Upper lobe of left lung (tissue), 6 donors: Measurements from ENCODE around the gene RGS5. TPM values are rescaled to one million over a fixed set of nuclear protein-coding genes. Genes with fewer than 3 reads are reported as not detected.

ENCODE experiments used
- ATAC-seq, 2 donors: fragments of 200-7000 bp; cut with Tn5 transposase; one replicate each; pipeline ENCODE4 v1.9.1; 2022; ENCODE audit warnings: mild to moderate bottlenecking in 2 of 2, moderate library complexity in 2 of 2; ENCODE audit not compliant: low FRiP score in 2 of 2
- DNase-seq, 2 donors: peaks; one replicate each; pipeline ENCODE4 v3.0.0-alpha.2; 2019 to 2020
- H3K27ac ChIP-seq, 4 donors: fragments of 200-600 bp; sonication (generic); one replicate each; pipeline ENCODE4 v1.5.1; 2016 to 2019
- H3K27me3 ChIP-seq, 4 donors: fragments of 200-600 bp; sonication (generic); one replicate each; pipeline ENCODE4 v1.5.1; 2017 to 2019
- H3K36me3 ChIP-seq, 4 donors: fragments of 200-600 bp; sonication (generic); one replicate each; pipeline ENCODE4 v1.5.1; 2016 to 2019
- H3K4me1 ChIP-seq, 4 donors: fragments of 200-600 bp; sonication (generic); one replicate each; pipeline ENCODE4 v1.5.1; 2018 to 2019
- H3K4me3 ChIP-seq, 4 donors: fragments of 200-600 bp; sonication (generic); one replicate each; pipeline ENCODE4 v1.5.1; 2017 to 2019; ENCODE audit warnings: mild to moderate bottlenecking in 2 of 4, moderate library complexity in 1 of 4
- H3K9me3 ChIP-seq, 4 donors: fragments of 200-600 bp; sonication (generic); one replicate each; pipeline ENCODE4 v1.5.1; 2018 to 2019
- CTCF ChIP-seq, 6 experiments: fragments of 450-650 bp in 4 of 6; fragments of 200-600 bp in 2 of 6; sonication (generic) in 2 of 6; IDR thresholded peaks; one replicate each; pipeline ENCODE4 v1.5.1; 2016 to 2019; ENCODE audit warnings: antibody characterized with exemption in 6 of 6
- EP300 ChIP-seq, 4 donors: sonication (generic); formaldehyde crosslinking; IDR thresholded peaks; one replicate each; pipeline ENCODE4 v1.5.1; 2017; ENCODE audit warnings: antibody characterized with exemption in 4 of 4, control low read depth in 2 of 4
- POLR2A ChIP-seq, 4 donors: fragments of 450-650 bp; IDR thresholded peaks; one replicate each; pipeline ENCODE4 v1.5.1; 2016 to 2017; ENCODE audit warnings: antibody characterized with exemption in 4 of 4, mild to moderate bottlenecking in 2 of 4
- POLR2AphosphoS5 ChIP-seq, 2 donors: sonication (generic); formaldehyde crosslinking; IDR thresholded peaks; one replicate each; pipeline ENCODE4 v1.5.1; 2017; ENCODE audit warnings: antibody characterized with exemption in 2 of 2
- WGBS, 2 donors: methylation state at CpG; one replicate each; pipeline ENCODE4 v1.1.5; 2017 to 2018; 5-methylcytosine and 5-hydroxymethylcytosine counted together
- total RNA-seq, 6 donors: library from RNA; depleted of rRNA in 4 of 6; stranded (reverse); fragments of >200 nt in 4 of 6; gene quantifications; one replicate each; pipeline versions ENCODE4 v1.1.0 to v1.2.1, GENCODE V29; 2016 to 2021
- donor health status: DM: no; HTN: no; CAD: no; lungs with moderate emphysema.
- donor health status: DM: no; HTN: yes; CAD: no; lungs with severe emphysema.

The RGS5 gene
- total RNA-seq, 6 donors from 2014 or later: 30.6 to 65.6 (median 53.5) TPM

DNA sequence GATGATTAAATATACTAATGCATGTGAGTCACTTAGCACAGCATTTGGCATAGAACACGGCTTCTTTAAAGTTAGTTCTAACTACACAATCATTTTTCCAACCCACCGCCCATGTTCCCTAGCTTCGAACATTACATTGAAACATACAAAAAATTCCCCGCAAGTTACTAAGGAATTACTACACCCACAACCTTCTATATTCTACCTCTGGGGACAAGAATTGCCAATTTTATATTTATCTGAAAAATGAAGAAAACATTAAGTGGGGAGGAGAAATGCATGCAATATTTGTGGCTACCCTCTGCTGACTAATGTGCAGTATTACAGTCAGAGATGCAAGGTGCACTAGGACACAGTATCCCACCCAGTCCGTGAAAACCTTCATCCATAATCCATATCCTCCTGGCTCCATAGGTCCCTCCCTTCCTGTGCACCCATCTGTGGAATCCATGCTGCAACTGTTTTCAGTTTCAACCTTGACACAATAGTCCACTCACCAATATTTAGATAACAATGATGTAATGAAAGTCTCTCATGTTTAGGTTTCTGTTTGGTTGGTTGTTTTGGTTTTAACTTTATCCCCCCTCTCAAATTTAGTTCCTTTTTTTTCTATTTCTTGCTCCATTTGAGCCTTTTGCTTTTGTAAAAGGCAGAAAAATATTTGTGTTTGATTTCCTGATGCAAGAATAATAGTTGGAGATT is 31.6 kb downstream of the RGS5 start:
- Histone ChIP-seq H3K4me1 (peaks cover 6 to 16% (median 8%) of the 10 kb centered on the region in 4 donors), H3K36me3 (no peaks in the 10 kb centered on the region), H3K4me3 (no peak overlapping the region), H3K27me3 (no peaks in the 10 kb centered on the region), H3K27ac (peak overlapping the region in 1 of 4 donors; percentile 42), H3K9me3 (no peaks in the 10 kb centered on the region)
- ATAC-seq: no peak
- TF ChIP-seq POLR2AphosphoS5 (IDR thresholded peaks at IDR 0.05) (no peak), CTCF (IDR thresholded peaks at IDR 0.05) (peak in 4 of 6 experiments; percentile 10 to 27 (median 16)), POLR2A (IDR thresholded peaks at IDR 0.05) (no peak)
- no peak for DNase-seq
- WGBS, 2 donors: 75 to 80% methylated on average over 5 of the region's 5 CpGs

- Histone ChIP-seq H3K27me3 (no peaks in the 10 kb centered on the region), H3K36me3 (no peaks in the 10 kb centered on the region), H3K27ac (no peak overlapping the region), H3K4me1 (peaks cover 6 to 16% (median 8%) of the 10 kb centered on the region in 4 donors), H3K4me3 (no peak overlapping the region), H3K9me3 (no peaks in the 10 kb centered on the region)
- no peak for TF ChIP-seq EP300 (IDR thresholded peaks at IDR 0.05)
- TF ChIP-seq POLR2AphosphoS5 (IDR thresholded peaks at IDR 0.05): no peak
- no peak for TF ChIP-seq CTCF (IDR thresholded peaks at IDR 0.05)
- no peak for TF ChIP-seq POLR2A (IDR thresholded peaks at IDR 0.05)
- no peak for DNase-seq
- ATAC-seq: no peak
- 90 to 93% methylated on average over 1 of the region's 1 CpG for WGBS, 2 donors
These were observed 32.4 kb downstream of the RGS5 start for GRCh38 chr1:163170331-163170730.

DNA sequence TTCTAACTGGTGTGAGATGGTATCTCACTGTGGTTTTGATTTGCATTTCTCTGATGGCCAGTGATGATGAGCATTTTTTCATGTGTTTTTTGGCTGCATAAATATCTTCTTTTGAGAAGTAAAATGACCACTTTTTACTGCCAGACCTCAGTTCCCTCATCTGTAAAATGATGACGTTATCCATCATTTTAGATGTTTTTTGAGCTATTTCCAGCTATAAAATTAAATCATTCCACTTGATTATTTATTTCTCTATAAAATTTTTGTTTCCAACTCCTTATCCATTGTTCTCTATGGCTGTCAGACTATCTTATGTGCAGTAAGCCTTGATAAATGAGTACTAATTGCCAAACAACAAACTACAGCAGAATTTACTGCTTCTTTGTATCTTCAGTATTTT is 33.2 kb downstream of the RGS5 start:
- WGBS, 2 donors: 91 to 92% methylated on average over 1 of the region's 1 CpG
- no peak overlapping the region for H3K27ac ChIP-seq
- H3K36me3 ChIP-seq: no peaks in the 10 kb centered on the region
- H3K4me3 ChIP-seq: no peak overlapping the region
- no peak for ATAC-seq
- no peak for DNase-seq
- TF ChIP-seq CTCF (IDR thresholded peaks at IDR 0.05) (no peak), POLR2A (IDR thresholded peaks at IDR 0.05) (no peak), EP300 (IDR thresholded peaks at IDR 0.05) (no peak), POLR2AphosphoS5 (IDR thresholded peaks at IDR 0.05) (no peak)
- H3K9me3 ChIP-seq: no peaks in the 10 kb centered on the region
- H3K4me1 ChIP-seq: peaks cover 4 to 16% (median 7%) of the 10 kb centered on the region in 4 donors
- H3K27me3 ChIP-seq: no peaks in the 10 kb centered on the region

DNA sequence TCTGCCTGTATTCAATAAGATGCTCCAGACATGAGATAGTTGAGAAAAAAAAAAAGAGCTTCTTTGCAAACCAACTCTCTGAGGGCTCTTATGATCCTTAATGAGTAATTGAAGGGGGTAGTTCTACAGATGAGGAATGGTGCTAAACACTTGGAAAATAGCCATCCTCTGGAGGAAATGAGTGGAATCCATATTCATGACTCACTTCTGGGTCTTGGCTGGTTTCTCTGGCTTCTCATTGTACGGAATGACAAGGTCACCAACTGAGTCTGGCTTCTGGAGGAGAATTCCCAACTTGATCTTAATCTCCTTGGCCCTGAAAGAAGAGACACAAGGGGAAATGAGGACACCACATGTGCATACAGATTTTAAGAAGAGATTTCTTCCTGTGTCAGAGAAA is 34.7 kb downstream of the RGS5 start:
- 41 to 44% methylated on average over 1 of the region's 1 CpG for WGBS, 2 donors
- H3K4me1 ChIP-seq: peaks cover 3 to 20% (median 6%) of the 10 kb centered on the region in 4 donors
- H3K27ac ChIP-seq: peak overlapping the region in 1 of 4 donors; percentile 45
- no peak overlapping the region for H3K4me3 ChIP-seq
- H3K27me3 ChIP-seq: no peaks in the 10 kb centered on the region
- TF ChIP-seq POLR2A (IDR thresholded peaks at IDR 0.05) (no peak), POLR2AphosphoS5 (IDR thresholded peaks at IDR 0.05) (peak in 1 of 2 donors; percentile 36)
- H3K36me3 ChIP-seq: no peaks in the 10 kb centered on the region
- ATAC-seq (peak; percentile 76 to 82), DNase-seq (no peak)
- H3K9me3 ChIP-seq: no peaks in the 10 kb centered on the region

GRCh38 chr1:163166886-163167555 is 35.7 kb downstream of the RGS5 start:
- no peaks in the 10 kb centered on the region for H3K36me3 ChIP-seq
- ATAC-seq (no peak), DNase-seq (no peak)
- H3K4me3 ChIP-seq: no peak overlapping the region
- no peaks in the 10 kb centered on the region for H3K27me3 ChIP-seq
- no peaks in the 10 kb centered on the region for H3K9me3 ChIP-seq
- peaks cover 3 to 25% (median 5%) of the 10 kb centered on the region in 4 donors for H3K4me1 ChIP-seq
- TF ChIP-seq EP300 (IDR thresholded peaks at IDR 0.05) (no peak), POLR2A (IDR thresholded peaks at IDR 0.05) (no peak), CTCF (IDR thresholded peaks at IDR 0.05) (no peak), POLR2AphosphoS5 (IDR thresholded peaks at IDR 0.05) (no peak)
- H3K27ac ChIP-seq: peak overlapping the region in 2 of 4 donors; percentile 21 to 32
- WGBS, 2 donors: 62 to 67% methylated on average over 6 of the region's 6 CpGs
